Esophagus squamous epithelium (tissue), 4 donors: Measurements from ENCODE around the gene ATP1A4.

Experiments
- CTCF ChIP-seq, 6 experiments: fragments of 450-650 bp in 4 of 6; fragments of 200-600 bp in 2 of 6; sonication (generic) in 2 of 6; IDR thresholded peaks; one replicate each; pipeline ENCODE4 v1.5.1; 2016 to 2019; ENCODE audit warnings: antibody characterized with exemption in 6 of 6, mild to moderate bottlenecking in 4 of 6, moderate library complexity in 4 of 6
- POLR2A ChIP-seq, 4 donors: fragments of 450-650 bp; IDR thresholded peaks; one replicate each; pipeline ENCODE4 v1.6.1; 2017; ENCODE audit warnings: antibody characterized with exemption in 4 of 4, mild to moderate bottlenecking in 4 of 4, moderate library complexity in 3 of 4

- no peak for TF ChIP-seq POLR2A (IDR thresholded peaks at IDR 0.05)
- no peak for TF ChIP-seq CTCF (IDR thresholded peaks at IDR 0.05)
These were observed 17.2 kb upstream of the ATP1A4 start for GRCh38 chr1:160133990-160134770.
